NCI-H2227 (cell line): Measurements from ENCODE around the gene CRP.
"Not testable (repeated sequence)": the region's sequence is repeated elsewhere in the genome, so short reads cannot be mapped to it uniquely, and the experiment has no call there.

ENCODE experiments used
- DNase-seq: peaks from one replicate; lab custom pipeline; 2025; ENCODE audit not compliant: unreplicated experiment; lab: John Stamatoyannopoulos, UW

Gene CRP

GRCh38 chr1:159714529-159714928 is at the start of gene CRP:
CRP (minus strand) TSS chr1:159714589; CDS start chr1:159714485, 104 bp downstream.
- DNase-seq = no peak

GRCh38 chr1:159763686-159764085 is 49.3 kb upstream of the CRP start:
- no peak for DNase-seq

DNA sequence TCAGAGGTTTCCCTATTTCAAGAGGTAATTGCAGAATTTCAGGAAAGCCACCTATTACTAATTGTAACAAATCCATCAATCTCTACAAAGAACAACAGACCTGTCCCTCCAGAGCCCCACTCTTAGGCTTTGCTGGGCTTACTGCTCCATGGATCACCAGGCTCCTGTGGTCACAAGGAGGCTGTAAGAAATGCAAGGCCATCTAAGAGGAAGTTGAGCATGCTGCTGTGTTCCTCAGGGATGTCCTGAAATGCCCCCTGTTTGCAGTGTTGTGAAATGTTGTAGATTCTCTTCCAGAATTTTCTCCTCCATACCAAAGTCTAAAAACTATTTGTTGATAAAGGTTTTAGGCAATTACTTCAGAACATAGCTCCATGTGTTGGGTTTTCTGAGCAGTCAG is 42.0 kb upstream of the CRP start:
- no peak for DNase-seq

DNA sequence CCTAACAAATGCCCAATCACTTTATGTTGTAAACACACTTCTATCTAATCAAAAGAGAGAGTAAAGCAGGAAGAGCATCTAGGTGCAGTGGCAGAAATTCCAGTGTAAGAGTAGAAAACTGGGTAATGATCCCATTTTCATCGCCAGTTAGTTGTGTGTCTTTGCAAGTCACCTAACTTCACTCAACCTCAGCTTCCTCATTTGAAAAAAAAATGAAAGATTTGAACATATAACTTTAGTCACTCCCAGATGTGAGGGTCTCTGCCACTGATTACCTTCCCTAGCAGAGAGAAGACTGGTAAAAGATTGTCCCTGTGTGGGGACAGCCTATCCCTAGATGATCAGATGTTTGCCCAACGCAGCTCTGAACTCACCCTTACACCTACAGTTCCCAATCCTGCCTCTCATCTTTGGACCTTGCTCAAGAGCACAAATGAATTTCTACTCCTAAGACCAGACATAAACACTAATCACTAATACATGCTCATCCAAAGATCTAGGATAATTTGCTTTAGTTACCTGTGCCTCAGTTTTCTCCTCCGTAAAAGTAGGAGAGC is 41.1 kb upstream of the CRP start:
- DNase-seq = no peak

GRCh38 chr1:159753386-159753785 is 39.0 kb upstream of the CRP start:
- no peak for DNase-seq

GRCh38 chr1:159752135-159752580 is 37.8 kb upstream of the CRP start:
- no peak for DNase-seq

GRCh38 chr1:159751031-159751430 is 36.6 kb upstream of the CRP start:
- DNase-seq = no peak

GRCh38 chr1:159750621-159751020 is 36.2 kb upstream of the CRP start:
- DNase-seq = no peak

GRCh38 chr1:159749630-159750029 is 35.2 kb upstream of the CRP start:
- no peak for DNase-seq

- DNase-seq = no peak
These were observed 34.0 kb upstream of the CRP start for GRCh38 chr1:159748370-159748769.

- no peak for DNase-seq
These were observed 32.3 kb upstream of the CRP start for GRCh38 chr1:159746666-159747065.

DNA sequence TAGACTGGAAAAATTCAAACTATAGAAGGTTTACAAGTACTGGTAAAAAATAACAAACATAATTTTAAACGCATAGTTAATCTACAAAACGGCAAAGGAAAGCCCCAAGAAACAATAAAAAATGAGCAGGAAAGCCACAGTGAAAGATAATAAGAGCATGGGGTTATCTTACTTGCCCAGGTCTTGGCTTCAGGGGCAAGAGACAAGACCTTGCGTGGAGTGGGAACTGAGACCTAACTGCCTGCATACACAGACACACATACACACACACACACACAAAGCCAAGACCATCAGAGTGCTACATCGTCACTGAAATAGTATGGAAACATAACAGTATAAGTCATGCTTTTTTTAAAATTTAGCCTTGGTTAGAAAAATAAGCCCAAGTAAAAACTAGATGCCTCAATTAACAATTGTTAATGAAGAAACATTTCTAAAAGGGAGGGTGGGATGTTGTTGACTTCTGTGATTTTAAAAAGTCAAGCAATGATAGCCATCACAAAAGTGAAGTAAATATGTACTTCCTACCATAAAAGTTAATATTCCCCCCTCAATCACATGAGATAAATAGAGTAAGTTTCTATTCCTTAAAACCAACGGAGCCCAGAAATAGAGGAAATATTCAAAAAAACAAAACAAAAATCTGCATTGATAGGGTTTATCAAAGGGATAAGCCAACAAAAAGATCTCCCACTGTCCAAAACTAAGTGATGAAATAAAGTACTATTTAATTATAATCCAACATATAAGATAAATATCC is 29.4 kb upstream of the CRP start:
- DNase-seq = no peak

DNA sequence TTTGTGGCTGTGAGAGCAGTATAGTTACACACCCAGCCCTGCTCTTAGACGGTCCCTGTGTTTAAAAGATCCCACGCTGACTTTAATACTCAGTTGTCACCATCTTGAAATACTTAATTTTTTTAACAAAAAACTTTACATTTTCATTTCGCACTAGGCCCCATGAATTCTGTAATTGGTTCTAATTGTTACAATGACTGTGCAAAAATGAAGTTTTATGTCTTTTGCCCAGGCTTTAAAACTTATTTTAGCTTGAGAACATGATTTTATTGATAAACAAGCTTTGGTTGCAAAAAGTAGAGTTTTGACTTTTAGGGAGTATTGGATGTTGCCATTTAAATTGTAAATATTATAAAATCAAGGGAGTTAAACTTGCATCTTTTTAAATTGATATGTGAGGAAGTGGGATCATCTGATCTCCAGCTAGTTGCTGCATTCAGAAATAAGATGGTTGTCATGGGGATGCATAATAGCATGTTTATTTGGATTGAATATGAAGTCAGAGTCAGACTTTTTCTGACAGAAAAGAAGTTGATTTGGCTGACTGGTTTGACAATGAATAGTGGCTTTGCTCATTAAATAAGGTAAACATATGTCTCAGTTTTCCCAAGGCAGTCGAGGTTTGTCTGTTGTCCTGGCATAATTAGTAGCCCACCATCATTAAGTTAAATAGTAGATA is 23.0 kb upstream of the CRP start:
- DNase-seq = no peak

DNA sequence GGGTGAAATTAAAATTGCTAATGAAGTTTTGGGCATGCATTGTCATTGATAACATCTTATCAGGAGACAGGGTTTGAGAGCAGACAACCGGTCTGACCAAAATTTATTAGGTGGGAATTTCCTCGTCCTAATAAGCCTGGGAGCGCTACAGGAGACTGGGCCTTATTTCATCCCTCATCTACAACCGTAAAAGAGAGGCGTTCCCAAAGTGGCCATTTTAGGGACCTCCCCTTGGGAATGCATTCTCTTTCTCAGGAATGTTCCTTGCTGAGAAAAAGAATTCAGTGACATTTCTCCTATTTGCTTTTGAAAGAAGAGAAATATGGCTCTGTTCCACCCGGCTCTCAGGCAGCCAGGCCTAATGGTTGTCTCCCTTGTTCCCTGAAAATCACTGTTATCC is 8.8 kb upstream of the CRP start:
- not testable (repeated sequence) for DNase-seq

GRCh38 chr1:159719990-159720389 is 5.6 kb upstream of the CRP start:
- DNase-seq = no peak

DNA sequence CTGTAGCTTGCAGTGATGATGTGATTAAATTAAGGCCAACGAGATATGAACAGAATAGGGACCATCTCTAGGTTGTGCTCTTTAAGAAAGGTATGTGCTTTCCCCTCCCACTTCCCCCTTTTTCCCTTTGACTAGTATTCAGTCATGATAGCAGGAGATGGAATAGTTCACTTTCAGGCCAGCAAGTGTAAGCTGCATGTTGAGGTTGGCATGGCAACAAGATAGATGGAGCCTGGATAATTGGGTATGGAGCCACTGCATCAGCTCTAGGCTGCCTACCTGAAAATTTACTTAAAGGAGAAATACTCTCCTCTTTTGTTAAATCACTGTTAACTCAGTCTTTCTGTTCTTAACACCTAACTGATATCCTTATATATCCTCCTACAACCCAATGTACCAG is 1.5 kb upstream of the CRP start:
- DNase-seq = no peak

- no peak for DNase-seq
These were observed 2.3 kb downstream of the CRP start for GRCh38 chr1:159712080-159712479.

GRCh38 chr1:159707472-159708260 is 6.7 kb downstream of the CRP start:
- no peak for DNase-seq

- DNase-seq = no peak
These were observed 8.5 kb downstream of the CRP start for GRCh38 chr1:159705904-159706256.

DNA sequence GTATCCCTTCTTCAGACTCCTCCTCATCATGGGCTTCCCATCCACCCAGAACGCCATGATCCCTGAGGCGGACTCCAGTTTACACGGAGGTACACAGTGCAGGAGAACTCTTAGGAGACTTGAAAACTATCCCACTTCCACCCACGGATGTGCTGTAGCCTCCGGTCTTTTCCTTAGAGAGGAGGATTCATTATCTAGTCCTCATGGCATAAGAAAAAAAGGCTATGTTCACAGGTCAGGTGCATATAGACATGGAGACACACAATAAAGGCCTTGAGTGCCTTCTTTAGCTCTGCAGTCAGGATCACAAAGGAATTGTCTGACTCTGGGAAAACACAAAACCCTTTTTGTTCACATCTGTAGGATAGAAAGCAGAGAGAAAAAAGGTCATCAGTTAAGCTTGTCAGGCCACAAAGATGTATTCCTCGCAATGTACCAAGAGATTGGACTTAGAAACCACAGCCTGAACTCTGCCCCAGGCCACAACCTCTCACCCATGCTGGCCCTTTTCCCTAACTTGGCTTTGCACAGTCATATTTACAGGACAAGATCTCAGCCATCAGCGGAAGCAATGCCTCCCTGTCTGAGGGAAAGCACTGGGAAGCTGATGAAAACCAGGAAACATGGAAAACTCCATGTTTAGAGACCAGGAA is 9.0 kb downstream of the CRP start:
- no peak for DNase-seq

GRCh38 chr1:159704481-159704880 is 9.9 kb downstream of the CRP start:
- no peak for DNase-seq
